WTC11 (cell line): ENCODE results near the gene PAMR1.

Experiments used
- CREM ChIP-seq: sonication (generic); formaldehyde crosslinking; IDR thresholded peaks from 2 replicates; pipeline ENCODE4 v1.8.1; 2022; ENCODE audit warnings: mild to moderate bottlenecking, missing genetic modification reagents, moderate library complexity
- JUN ChIP-seq: sonication (generic); formaldehyde crosslinking; IDR thresholded peaks from 2 replicates; pipeline ENCODE4 v1.8.0; 2023; ENCODE audit warnings: mild to moderate bottlenecking, missing genetic modification reagents
- SP1 ChIP-seq: sonication (generic); formaldehyde crosslinking; conservative IDR thresholded peaks from 2 replicates; pipeline ENCODE4 v1.8.1; 2022; ENCODE audit warnings: missing genetic modification reagents
- TF ChIP-seq, protein P1 (sequence below): sonication (generic); formaldehyde crosslinking; IDR thresholded peaks from 2 replicates; pipeline ENCODE4 v1.8.1; 2022; ENCODE audit warnings: low read depth, mild to moderate bottlenecking, moderate library complexity, missing genetic modification reagents, borderline replicate concordance
- TF ChIP-seq, protein P2 (sequence below): fragments of 200-600 bp; IDR thresholded peaks from 2 replicates; pipeline ENCODE4 v1.8.0; 2022; ENCODE audit warnings: antibody characterized with exemption
- TF ChIP-seq, protein P3 (sequence below): fragments of 250-450 bp; sonication (Bioruptor Pico); conservative IDR thresholded peaks from 2 replicates; pipeline ENCODE4 v1.9.0; 2021; ENCODE audit warnings: mild to moderate bottlenecking

DNA sequence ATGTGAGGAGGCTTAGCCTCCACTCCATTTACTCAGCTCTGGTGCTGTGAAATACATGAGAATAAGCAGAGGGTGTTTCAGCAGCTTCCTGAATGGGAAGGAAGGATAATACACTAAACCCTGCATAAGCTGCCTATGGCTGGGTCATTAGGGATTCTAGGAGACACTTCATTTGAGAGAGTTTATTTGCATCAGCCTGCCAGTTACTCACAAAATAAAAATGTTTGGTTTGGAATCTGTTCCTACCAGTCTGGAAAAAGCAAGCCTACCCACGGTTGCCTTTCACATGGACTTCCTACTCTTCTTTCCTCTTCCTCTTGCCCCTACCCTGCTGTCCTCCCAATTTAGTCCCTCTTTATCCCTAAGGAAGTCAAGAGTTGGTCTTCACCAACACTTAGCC is 126.5 kb downstream of the PAMR1 start:
- TF ChIP-seq, protein P1, sequence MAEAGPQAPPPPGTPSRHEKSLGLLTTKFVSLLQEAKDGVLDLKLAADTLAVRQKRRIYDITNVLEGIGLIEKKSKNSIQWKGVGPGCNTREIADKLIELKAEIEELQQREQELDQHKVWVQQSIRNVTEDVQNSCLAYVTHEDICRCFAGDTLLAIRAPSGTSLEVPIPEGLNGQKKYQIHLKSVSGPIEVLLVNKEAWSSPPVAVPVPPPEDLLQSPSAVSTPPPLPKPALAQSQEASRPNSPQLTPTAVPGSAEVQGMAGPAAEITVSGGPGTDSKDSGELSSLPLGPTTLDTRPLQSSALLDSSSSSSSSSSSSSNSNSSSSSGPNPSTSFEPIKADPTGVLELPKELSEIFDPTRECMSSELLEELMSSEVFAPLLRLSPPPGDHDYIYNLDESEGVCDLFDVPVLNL (CRISPR knock-in tag) = no peak
- TF ChIP-seq, protein P2, sequence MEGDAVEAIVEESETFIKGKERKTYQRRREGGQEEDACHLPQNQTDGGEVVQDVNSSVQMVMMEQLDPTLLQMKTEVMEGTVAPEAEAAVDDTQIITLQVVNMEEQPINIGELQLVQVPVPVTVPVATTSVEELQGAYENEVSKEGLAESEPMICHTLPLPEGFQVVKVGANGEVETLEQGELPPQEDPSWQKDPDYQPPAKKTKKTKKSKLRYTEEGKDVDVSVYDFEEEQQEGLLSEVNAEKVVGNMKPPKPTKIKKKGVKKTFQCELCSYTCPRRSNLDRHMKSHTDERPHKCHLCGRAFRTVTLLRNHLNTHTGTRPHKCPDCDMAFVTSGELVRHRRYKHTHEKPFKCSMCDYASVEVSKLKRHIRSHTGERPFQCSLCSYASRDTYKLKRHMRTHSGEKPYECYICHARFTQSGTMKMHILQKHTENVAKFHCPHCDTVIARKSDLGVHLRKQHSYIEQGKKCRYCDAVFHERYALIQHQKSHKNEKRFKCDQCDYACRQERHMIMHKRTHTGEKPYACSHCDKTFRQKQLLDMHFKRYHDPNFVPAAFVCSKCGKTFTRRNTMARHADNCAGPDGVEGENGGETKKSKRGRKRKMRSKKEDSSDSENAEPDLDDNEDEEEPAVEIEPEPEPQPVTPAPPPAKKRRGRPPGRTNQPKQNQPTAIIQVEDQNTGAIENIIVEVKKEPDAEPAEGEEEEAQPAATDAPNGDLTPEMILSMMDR = no peak
- TF ChIP-seq, protein P3, sequence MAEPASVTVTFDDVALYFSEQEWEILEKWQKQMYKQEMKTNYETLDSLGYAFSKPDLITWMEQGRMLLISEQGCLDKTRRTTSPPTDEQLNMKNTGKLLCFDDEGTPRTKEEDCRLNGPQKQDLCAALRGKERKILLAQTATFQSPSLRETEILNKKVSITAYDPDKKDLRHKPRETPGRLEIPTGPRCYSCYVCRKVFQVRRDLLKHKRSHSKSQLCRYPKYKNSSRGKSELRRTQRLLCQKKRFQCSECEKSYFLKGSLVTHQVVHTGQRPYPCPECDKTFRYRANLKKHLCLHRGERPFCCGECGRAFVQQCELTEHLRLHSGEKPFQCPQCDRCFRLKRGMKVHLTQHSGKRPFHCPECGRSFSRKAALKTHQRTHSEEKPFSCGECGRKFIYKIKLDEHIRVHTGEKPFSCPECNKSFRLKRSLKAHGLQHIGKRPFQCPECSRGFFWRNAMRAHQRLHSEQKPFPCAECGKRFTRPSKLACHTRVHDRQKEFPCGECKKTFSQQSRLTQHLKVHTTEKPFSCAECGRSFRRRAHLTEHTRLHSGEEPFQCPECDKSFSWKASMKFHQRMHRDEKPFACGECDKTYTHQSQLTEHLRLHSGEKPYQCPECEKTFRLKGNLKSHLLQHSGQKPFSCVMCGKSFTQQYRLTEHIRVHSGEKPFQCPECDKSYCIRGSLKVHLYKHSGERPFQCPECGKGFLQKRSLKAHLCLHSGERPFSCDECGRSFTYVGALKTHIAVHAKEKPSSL (CRISPR knock-in tag) = no peak
- TF ChIP-seq SP1 (CRISPR knock-in tag) = no peak
- TF ChIP-seq JUN (CRISPR knock-in tag) = no peak
- TF ChIP-seq CREM (CRISPR knock-in tag) = no peak
